ENCODE measurements around the gene RHOJ. TPM values are rescaled to one million over a fixed set of nuclear protein-coding genes. Genes with fewer than 3 reads are reported as not detected.
A peak's percentile ranks its signal among the peaks of the same experiment; 100 is the strongest.

The RHOJ gene
- total and polyA plus RNA-seq, 2 of the 13 experiments (the other 11 are each of a cell fraction or from before 2014, with no cell fraction given), result 0.22 to 1.3 TPM

DNA sequence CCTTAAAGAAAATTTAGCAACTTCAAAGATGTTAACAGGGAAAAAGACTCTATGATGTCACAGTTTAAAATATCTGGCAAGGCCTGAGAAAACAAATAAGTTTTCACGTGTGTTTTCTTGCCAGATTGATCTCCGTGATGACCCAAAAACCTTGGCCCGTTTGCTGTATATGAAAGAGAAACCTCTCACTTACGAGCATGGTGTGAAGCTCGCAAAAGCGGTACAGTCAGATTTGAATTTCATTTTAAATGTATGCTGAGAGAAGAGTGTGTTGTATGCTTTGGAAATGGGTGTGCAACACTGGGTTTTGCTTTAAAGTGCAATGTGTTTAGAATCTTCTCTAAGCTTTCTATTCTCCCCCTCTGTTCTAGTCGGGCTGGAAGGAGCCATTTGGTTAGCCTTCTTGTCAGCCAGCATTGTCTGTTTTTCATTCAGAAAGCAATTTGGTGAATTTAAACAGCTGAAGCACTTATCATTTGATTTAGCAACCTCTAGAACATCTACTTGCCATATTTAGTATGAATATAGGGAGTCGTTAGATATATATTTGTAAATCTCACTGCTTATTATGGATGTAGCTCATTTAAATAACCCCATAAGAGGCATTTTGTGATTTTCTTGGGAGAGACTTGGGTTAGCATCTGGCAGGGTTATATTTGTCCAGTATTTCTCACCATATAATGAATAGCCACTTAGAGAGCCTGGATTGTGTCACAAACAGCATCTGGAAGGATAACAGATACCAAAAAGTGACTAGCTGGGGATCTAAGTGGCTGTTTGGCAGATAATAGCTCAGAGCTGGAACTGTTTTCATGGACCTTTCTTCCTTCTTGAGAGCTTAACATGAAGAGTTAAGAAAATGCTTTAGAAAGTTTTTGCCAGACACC is 79.0 kb downstream of the RHOJ start:
- H3K36me3 ChIP-seq (replicated peaks in 1 of 2; ENCODE audit: control insufficient read depth in 1 of 2, insufficient read depth in 2 of 2, low read length in 2 of 2), result no peaks in the 10 kb centered on the region
- POLR2A ChIA-PET, result no interaction called here

DNA sequence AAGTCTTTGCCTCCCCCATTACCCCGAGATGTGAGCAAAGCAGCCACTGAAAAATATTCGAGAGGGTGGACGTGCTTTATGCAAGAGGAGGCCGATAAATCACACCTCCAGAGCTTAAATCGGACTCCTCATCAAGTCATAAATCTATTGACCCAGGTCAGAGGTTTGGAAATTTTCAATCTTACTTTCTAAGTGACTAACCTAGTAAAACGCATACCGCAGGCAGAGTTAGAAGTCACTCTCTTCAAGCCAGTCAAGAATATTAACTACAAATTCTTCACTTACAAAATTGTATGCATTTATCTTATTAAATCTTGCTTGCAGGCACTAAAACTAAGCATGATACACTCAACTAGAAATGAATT is 79.6 kb downstream of the RHOJ start:
- Histone ChIP-seq H3K9me3 (ENCODE audit: low read length) (no peaks in the 10 kb centered on the region), H2AFZ (ENCODE audit: low read length) (no peak overlapping the region), H3K27me3 (ENCODE audit: control insufficient read depth in 1 of 2, insufficient read depth in 2 of 2, low read length in 2 of 2) (no peaks in the 10 kb centered on the region; a peak in 1 of 5 replicates), H3K79me2 (ENCODE audit: insufficient read depth, low read length) (no peaks in the 10 kb centered on the region), H3K36me3 (replicated peaks in 1 of 2; ENCODE audit: control insufficient read depth in 1 of 2, insufficient read depth in 2 of 2, low read length in 2 of 2) (no peaks in the 10 kb centered on the region), H3K4me2 (ENCODE audit: low read depth, low read length) (no peak overlapping the region), H3K27ac (ENCODE audit: extremely low read length, insufficient read depth, low read length) (no peak overlapping the region), H4K20me1 (ENCODE audit: insufficient read depth, low read length) (no peaks in the 10 kb centered on the region), H3K4me1 (ENCODE audit: insufficient read depth, low read length) (no peaks in the 10 kb centered on the region), H3K9ac (ENCODE audit: insufficient read depth, low read depth, low read length) (no peak overlapping the region), H3K4me3 (replicated peaks in 1 of 3; ENCODE audit: insufficient read depth in 1 of 3, low read depth in 2 of 3, low read length in 3 of 3) (no peak overlapping the region)
- ChIA-PET POLR2A (no interaction called here), CTCF (ENCODE audit: low intra/inter-chr PET ratio, low total read pairs) (no interaction called here)
- DNase-seq (ENCODE audit: low spot score), result no peak
- no TSS peak for BruUV-seq (replicated peaks)
- 26% methylated on average over 7 of the region's 7 CpGs for WGBS (ENCODE audit: low lambda C conversion rate)
- in situ Hi-C loops (cut with HindIII; ENCODE audit: extremely low pct_ligation_motif_present, low pct_unique_long_range_greater_than_20kb) (no loop called here), intact Hi-C loops (cut with micrococcal nuclease; ENCODE audit: unreplicated experiment) (no loop called here)
- no peak for ATAC-seq
- FAIRE-seq, result no peak
- TF ChIP-seq ZNF496 (CRISPR knock-in tag; IDR thresholded peaks at IDR 0.05; ENCODE audit: insufficient replicate concordance), result no peak
- TF ChIP-seq, protein P1, sequence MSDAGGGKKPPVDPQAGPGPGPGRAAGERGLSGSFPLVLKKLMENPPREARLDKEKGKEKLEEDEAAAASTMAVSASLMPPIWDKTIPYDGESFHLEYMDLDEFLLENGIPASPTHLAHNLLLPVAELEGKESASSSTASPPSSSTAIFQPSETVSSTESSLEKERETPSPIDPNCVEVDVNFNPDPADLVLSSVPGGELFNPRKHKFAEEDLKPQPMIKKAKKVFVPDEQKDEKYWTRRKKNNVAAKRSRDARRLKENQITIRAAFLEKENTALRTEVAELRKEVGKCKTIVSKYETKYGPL (CRISPR knock-in tag; IDR thresholded peaks at IDR 0.05), result no peak
- TF ChIP-seq, protein P2, sequence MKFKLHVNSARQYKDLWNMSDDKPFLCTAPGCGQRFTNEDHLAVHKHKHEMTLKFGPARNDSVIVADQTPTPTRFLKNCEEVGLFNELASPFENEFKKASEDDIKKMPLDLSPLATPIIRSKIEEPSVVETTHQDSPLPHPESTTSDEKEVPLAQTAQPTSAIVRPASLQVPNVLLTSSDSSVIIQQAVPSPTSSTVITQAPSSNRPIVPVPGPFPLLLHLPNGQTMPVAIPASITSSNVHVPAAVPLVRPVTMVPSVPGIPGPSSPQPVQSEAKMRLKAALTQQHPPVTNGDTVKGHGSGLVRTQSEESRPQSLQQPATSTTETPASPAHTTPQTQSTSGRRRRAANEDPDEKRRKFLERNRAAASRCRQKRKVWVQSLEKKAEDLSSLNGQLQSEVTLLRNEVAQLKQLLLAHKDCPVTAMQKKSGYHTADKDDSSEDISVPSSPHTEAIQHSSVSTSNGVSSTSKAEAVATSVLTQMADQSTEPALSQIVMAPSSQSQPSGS (CRISPR knock-in tag; IDR thresholded peaks at IDR 0.05), result no peak
- TF ChIP-seq, protein P3, sequence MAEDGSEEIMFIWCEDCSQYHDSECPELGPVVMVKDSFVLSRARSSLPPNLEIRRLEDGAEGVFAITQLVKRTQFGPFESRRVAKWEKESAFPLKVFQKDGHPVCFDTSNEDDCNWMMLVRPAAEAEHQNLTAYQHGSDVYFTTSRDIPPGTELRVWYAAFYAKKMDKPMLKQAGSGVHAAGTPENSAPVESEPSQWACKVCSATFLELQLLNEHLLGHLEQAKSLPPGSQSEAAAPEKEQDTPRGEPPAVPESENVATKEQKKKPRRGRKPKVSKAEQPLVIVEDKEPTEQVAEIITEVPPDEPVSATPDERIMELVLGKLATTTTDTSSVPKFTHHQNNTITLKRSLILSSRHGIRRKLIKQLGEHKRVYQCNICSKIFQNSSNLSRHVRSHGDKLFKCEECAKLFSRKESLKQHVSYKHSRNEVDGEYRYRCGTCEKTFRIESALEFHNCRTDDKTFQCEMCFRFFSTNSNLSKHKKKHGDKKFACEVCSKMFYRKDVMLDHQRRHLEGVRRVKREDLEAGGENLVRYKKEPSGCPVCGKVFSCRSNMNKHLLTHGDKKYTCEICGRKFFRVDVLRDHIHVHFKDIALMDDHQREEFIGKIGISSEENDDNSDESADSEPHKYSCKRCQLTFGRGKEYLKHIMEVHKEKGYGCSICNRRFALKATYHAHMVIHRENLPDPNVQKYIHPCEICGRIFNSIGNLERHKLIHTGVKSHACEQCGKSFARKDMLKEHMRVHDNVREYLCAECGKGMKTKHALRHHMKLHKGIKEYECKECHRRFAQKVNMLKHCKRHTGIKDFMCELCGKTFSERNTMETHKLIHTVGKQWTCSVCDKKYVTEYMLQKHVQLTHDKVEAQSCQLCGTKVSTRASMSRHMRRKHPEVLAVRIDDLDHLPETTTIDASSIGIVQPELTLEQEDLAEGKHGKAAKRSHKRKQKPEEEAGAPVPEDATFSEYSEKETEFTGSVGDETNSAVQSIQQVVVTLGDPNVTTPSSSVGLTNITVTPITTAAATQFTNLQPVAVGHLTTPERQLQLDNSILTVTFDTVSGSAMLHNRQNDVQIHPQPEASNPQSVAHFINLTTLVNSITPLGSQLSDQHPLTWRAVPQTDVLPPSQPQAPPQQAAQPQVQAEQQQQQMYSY (CRISPR knock-in tag; IDR thresholded peaks at IDR 0.05), result no peak
- TF ChIP-seq POLR2A (IDR thresholded peaks at IDR 0.05; ENCODE audit: insufficient read depth in 1 of 2, low read depth in 2 of 2, low read length in 2 of 2), result no peak
- TF ChIP-seq EEA1 (CRISPR knock-in tag; IDR thresholded peaks at IDR 0.05; ENCODE audit: borderline replicate concordance), result no peak
- TF ChIP-seq MLLT10 (CRISPR knock-in tag; IDR thresholded peaks at IDR 0.05), result no peak
- no peak for TF ChIP-seq ZNF709 (CRISPR knock-in tag; IDR thresholded peaks at IDR 0.05)
- TF ChIP-seq ZNF431 (CRISPR knock-in tag; IDR thresholded peaks at IDR 0.05; ENCODE audit: borderline replicate concordance, low read depth), result no peak
- TF ChIP-seq CCAR2 (optimal IDR thresholded peaks at IDR 0.05; ENCODE audit: low read depth, low read length), result no peak
- TF ChIP-seq GLI4 (CRISPR knock-in tag; IDR thresholded peaks at IDR 0.05; ENCODE audit: borderline replicate concordance), result no peak

More for the DNA sequence above, 79.0 kb downstream of the RHOJ start:
- DNase-seq (ENCODE audit: low spot score), result no peak
- TF ChIP-seq RNF2 (conservative IDR thresholded peaks at IDR 0.05; ENCODE audit: low read depth) (no peak), SIX4 (CRISPR knock-in tag; IDR thresholded peaks at IDR 0.05) (no peak), CREB1 (IDR thresholded peaks at IDR 0.05) (0 out of 2 replicates have a peak, but pooled peaks have one; percentile 15), CREB1 (CRISPR knock-in tag; IDR thresholded peaks at IDR 0.05) (no peak)
- H3K9ac ChIP-seq (ENCODE audit: insufficient read depth, low read depth, low read length), result no peak overlapping the region
- H3K4me1 ChIP-seq (ENCODE audit: insufficient read depth, low read length), result no peaks in the 10 kb centered on the region
- H3K79me2 ChIP-seq (ENCODE audit: insufficient read depth, low read length), result no peaks in the 10 kb centered on the region
- intact Hi-C loops (cut with micrococcal nuclease; ENCODE audit: unreplicated experiment), result no loop called here
- no peak overlapping the region for H2AFZ ChIP-seq (ENCODE audit: low read length)
- no peak overlapping the region for H3K4me2 ChIP-seq (ENCODE audit: low read depth, low read length)
- H3K27me3 ChIP-seq (ENCODE audit: control insufficient read depth in 1 of 2, insufficient read depth in 2 of 2, low read length in 2 of 2), result no peaks in the 10 kb centered on the region; a peak in 1 of 5 replicates
- no peaks in the 10 kb centered on the region for H4K20me1 ChIP-seq (ENCODE audit: insufficient read depth, low read length)
- H3K27ac ChIP-seq (ENCODE audit: extremely low read length, insufficient read depth, low read length), result no peak overlapping the region
- in situ Hi-C loops (cut with HindIII; ENCODE audit: extremely low pct_ligation_motif_present, low pct_unique_long_range_greater_than_20kb), result no loop called here
- FAIRE-seq, result no peak
- H3K4me3 ChIP-seq (replicated peaks in 1 of 3; ENCODE audit: insufficient read depth in 1 of 3, low read depth in 2 of 3, low read length in 3 of 3), result no peak overlapping the region
- BruUV-seq (replicated peaks), result no TSS peak
- 31% methylated on average over 8 of the region's 8 CpGs for WGBS (ENCODE audit: low lambda C conversion rate)
- H3K9me3 ChIP-seq (ENCODE audit: low read length), result no peaks in the 10 kb centered on the region
- no peak for ATAC-seq
- CTCF ChIA-PET (ENCODE audit: low intra/inter-chr PET ratio, low total read pairs), result no interaction called here
